BJ (cell line): Measurements from ENCODE around the gene DBN1. TPM values are rescaled to one million over a fixed set of nuclear protein-coding genes. Genes with fewer than 3 reads are reported as not detected.

Experiments used
- CTCF ChIA-PET: fragments of 350-600 bp; formaldehyde crosslinking; extraction: SDS; loops from one replicate; lab custom pipeline; 2021; ENCODE audit warnings: antibody characterized with exemption, inconsistent platforms; lab: Yijun Ruan, JAX
- POLR2A ChIA-PET: fragments of 300-600 bp; sonication (Branson Sonifier 250); formaldehyde crosslinking; extraction: SDS; loops from one replicate; lab custom pipeline; 2021; ENCODE audit warnings: antibody characterized with exemption; lab: Charles Lee
- DNase-seq: peaks from one replicate; pipeline ENCODE4 v3.0.0-alpha.2; 2011; ENCODE audit warnings: low read depth
- H3K27me3 ChIP-seq: 2 replicates; pipeline ENCODE4 v1.6.0; 2011; ENCODE audit warnings: low read length; ENCODE audit not compliant: control insufficient read depth, insufficient read depth
- H3K36me3 ChIP-seq: 2 replicates; pipeline ENCODE4 v1.5.1; 2011; ENCODE audit warnings: low read length; ENCODE audit not compliant: control insufficient read depth, insufficient read depth
- H3K4me3 ChIP-seq: 2 replicates; pipeline ENCODE4 v1.5.1; 2011; ENCODE audit warnings: low read depth, mild to moderate bottlenecking, control low read depth, low read length
- CTCF ChIP-seq: IDR thresholded peaks from 2 replicates; pipeline ENCODE4 v1.5.1; 2011; ENCODE audit warnings: low read depth, mild to moderate bottlenecking, control low read depth, inconsistent platforms, low read length, moderate library complexity; ENCODE audit not compliant: insufficient read depth
- polyA plus RNA-seq: library from polyadenylated mRNA; depleted of rRNA; stranded (reverse); fragments of >200 nt; gene quantifications from 2 replicates; pipeline ENCODE4 v1.2.3, GENCODE V29; 2011

Gene DBN1
- polyA plus RNA-seq, 1 experiment, result 176 TPM

DNA sequence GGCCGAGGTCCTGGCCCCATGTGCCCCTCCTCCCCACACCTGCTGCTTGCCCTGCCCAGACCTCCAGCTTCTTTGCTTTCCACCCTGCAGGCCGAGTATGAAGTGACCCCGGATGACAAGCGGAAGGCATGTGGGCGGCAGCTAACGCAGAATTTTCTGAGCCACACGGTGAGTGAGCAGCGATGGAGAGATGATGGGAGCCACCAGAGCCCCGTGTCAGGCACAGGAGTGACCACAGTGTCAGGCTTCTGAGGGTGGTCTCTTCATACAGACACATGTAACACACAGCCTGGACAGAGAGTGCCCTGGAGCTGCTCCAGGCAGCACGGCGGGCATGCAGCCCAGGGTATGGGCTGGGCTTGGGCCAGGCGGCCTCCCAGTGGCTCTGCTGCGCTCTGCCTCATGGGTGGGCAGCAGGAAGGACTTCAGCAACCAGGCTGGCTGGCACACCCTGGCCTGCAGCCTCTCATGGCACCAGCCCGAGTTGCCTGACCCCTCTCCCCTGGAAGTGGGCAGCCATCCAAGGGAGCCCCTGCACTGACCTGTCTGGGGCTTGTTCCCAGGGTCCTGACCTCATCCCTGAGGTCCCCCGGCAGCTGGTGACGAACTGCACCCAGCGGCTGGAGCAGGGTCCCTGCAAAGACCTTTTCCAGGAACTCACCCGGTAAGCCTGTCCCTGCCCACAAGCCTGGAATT, 41.1 kb downstream of the DBN1 start:
- H3K36me3 ChIP-seq, result peaks cover 36% of the 10 kb centered on the region
- DNase-seq, result no peak
- ChIA-PET POLR2A (interaction anchor here (0.5 kb wide), 1 partner anchor 68 kb away, joined by 4 read pairs; no protein-coding TSS in a partner anchor), CTCF (interaction anchor here (0.5 to 1.2 kb wide), 3 partner anchors 23 to 114 kb away, joined by 3 read pairs; no protein-coding TSS in a partner anchor)
- no peak for TF ChIP-seq CTCF
- no peaks in the 10 kb centered on the region for H3K27me3 ChIP-seq
- H3K4me3 ChIP-seq, result no peak overlapping the region

DNA sequence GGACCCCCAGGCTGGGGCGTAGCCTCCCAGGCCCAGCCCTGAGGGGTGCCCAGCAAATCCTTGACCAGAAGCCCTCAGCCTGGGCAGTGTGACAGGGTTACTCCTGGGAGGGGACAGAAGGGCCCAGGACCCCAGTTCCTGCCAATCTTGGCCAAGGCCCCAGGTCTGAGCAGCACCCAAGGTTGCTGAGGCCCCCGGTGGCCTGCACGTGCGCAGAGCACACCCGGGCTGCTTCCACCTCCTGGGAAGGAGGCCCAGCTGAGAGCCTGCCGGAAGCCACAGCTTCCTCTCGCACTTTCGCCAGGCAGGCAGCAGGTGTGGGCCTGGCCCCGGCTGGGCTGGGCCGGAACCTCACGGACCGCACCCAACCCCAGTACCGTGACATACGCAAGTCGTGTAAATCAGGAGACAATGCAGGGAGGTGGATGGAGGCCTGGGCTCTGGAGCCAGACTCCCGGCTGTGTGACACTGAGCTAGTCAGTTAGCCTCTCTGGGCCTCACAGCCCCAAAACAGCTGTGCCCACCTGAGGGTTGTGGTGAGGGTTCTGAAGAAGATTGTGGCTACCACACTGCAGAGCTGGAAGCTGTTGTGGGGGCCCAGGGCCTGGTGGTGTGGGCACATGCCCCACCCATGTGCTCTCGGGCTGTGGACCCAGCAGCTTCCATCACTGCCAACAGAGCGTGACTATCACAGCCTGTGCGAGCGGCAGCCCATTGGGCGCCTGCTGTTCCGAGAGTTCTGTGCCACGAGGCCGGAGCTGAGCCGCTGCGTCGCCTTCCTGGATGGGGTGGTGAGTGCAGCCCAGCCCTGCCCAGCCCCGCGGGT, 41.9 kb downstream of the DBN1 start:
- POLR2A ChIA-PET, result no interaction called here
- no peak for TF ChIP-seq CTCF
- DNase-seq, result no peak
- H3K36me3 ChIP-seq, result peaks cover 33% of the 10 kb centered on the region
- H3K27me3 ChIP-seq, result no peaks in the 10 kb centered on the region
- H3K4me3 ChIP-seq, result no peak overlapping the region
- CTCF ChIA-PET, result interaction anchor here (0.5 kb wide), 1 partner anchor 113 kb away, joined by 3 read pairs; no protein-coding TSS in a partner anchor

- DNase-seq, result no peak
- ChIA-PET CTCF (no interaction called here), POLR2A (no interaction called here)
- Histone ChIP-seq H3K27me3 (no peaks in the 10 kb centered on the region), H3K36me3 (peaks cover 31% of the 10 kb centered on the region), H3K4me3 (no peak overlapping the region)
- TF ChIP-seq CTCF, result no peak
Observed at GRCh38 chr5:177430972-177431316, 42.5 kb downstream of the DBN1 start.

GRCh38 chr5:177430140-177430951, 43.1 kb downstream of the DBN1 start:
- H3K36me3 ChIP-seq, result peaks cover 30% of the 10 kb centered on the region
- ChIA-PET POLR2A (no interaction called here), CTCF (no interaction called here)
- TF ChIP-seq CTCF, result no peak
- no peak for DNase-seq
- H3K27me3 ChIP-seq, result no peaks in the 10 kb centered on the region
- H3K4me3 ChIP-seq, result no peak overlapping the region
